ENCODE measurements around the gene NF1. TPM values are rescaled to one million over a fixed set of nuclear protein-coding genes. Genes with fewer than 3 reads are reported as not detected.

Gene NF1
- total RNA-seq, 4 donors from 2014 or later: 61.4 to 81.2 (median 66.6) TPM

- no peak for TF ChIP-seq CTCF (IDR thresholded peaks at IDR 0.05; ENCODE audit: low read depth)
These were observed 279.7 kb downstream of the NF1 start for GRCh38 chr17:31374503-31374902.

GRCh38 chr17:31378638-31379037 lies 283.9 kb downstream of the NF1 start:
- TF ChIP-seq CTCF (IDR thresholded peaks at IDR 0.05; ENCODE audit: low read depth): no peak

- TF ChIP-seq CTCF (IDR thresholded peaks at IDR 0.05; ENCODE audit: low read depth): no peak
These were observed 284.9 kb downstream of the NF1 start for GRCh38 chr17:31379597-31380205.

- no peak for TF ChIP-seq CTCF (IDR thresholded peaks at IDR 0.05; ENCODE audit: low read depth)
These were observed 286.4 kb downstream of the NF1 start for GRCh38 chr17:31381165-31381668.

GRCh38 chr17:31385428-31386285 lies 290.9 kb downstream of the NF1 start:
- no peak for TF ChIP-seq CTCF (IDR thresholded peaks at IDR 0.05; ENCODE audit: low read depth)

GRCh38 chr17:31386542-31387075 lies 291.8 kb downstream of the NF1 start:
- no peak for TF ChIP-seq CTCF (IDR thresholded peaks at IDR 0.05; ENCODE audit: low read depth)

GRCh38 chr17:31387438-31387837 lies 292.7 kb downstream of the NF1 start:
- no peak for TF ChIP-seq CTCF (IDR thresholded peaks at IDR 0.05; ENCODE audit: low read depth)

All from subcutaneous adipose tissue (tissue), 4 donors.